Osteocyte (in vitro differentiated cells): ENCODE data around the gene ANAPC2. TPM values are rescaled to one million over a fixed set of nuclear protein-coding genes. Genes with fewer than 3 reads are reported as not detected.

ENCODE experiments used
- DNase-seq: peaks from one replicate; pipeline ENCODE4 v3.0.0; 2021; ENCODE audit warnings: mixed read lengths; ENCODE audit not compliant: unreplicated experiment; ENCODE audit errors: extremely low spot score
- H3K27ac Mint-ChIP-seq: one replicate; pipeline ENCODE4 v1.8.0; 2021; ENCODE audit warnings: mild to moderate bottlenecking, mixed read lengths; ENCODE audit not compliant: unreplicated experiment
- H3K27me3 Mint-ChIP-seq: one replicate; pipeline ENCODE4 v1.8.0; 2021; ENCODE audit warnings: mixed read lengths; ENCODE audit not compliant: unreplicated experiment
- H3K36me3 Mint-ChIP-seq: one replicate; pipeline ENCODE4 v1.8.0; 2021; ENCODE audit warnings: mixed read lengths; ENCODE audit not compliant: unreplicated experiment
- H3K4me1 Mint-ChIP-seq: one replicate; pipeline ENCODE4 v1.8.0; 2021; ENCODE audit warnings: mixed read lengths; ENCODE audit not compliant: unreplicated experiment
- H3K4me3 Mint-ChIP-seq: one replicate; pipeline ENCODE4 v1.8.0; 2021; ENCODE audit warnings: mild to moderate bottlenecking, moderate library complexity, mixed read lengths; ENCODE audit not compliant: unreplicated experiment
- H3K9me3 Mint-ChIP-seq: one replicate; pipeline ENCODE4 v1.8.0; 2021; ENCODE audit warnings: mixed read lengths; ENCODE audit not compliant: unreplicated experiment
- total RNA-seq: library from RNA; stranded (reverse); gene quantifications from 2 replicates; pipeline ENCODE4 v1.2.1, GENCODE V29; 2021
- TF ChIP-seq, protein P1 (sequence below): fragments of 200-600 bp; sonication (generic); IDR thresholded peaks from 2 replicates; pipeline ENCODE4 v1.5.0; 2021; ENCODE audit warnings: antibody characterized with exemption, mild to moderate bottlenecking, moderate library complexity

Gene ANAPC2
- total RNA-seq, 1 donor from 2014 or later, result 61.0 TPM

DNA sequence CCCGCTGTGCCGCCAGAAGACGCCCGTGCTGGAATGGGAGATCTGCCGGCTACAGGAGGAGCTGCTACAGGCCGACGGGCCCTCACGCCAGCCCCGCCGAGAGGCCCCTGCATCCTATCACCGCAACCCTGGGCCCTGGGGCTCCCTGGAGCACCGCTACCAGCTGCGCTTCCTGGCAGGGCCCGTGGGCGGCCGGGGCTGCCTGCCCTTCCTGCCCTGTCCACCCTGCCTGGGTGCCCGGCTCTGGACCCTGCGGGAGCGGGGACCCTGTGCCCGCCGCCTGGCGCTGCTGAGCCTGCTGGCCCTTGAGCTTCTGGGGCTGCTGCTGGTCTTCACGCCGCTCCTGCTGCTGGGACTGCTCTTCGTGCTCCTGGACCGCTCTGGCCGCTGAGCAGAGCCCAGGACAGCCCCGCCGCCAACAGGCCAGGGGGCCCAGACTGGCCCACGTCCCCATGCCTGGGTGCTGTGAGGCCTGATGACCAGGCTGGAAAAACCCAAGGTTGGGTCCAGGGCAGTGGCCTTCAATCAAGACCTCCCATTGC is 29.9 kb upstream of the ANAPC2 start:
- no peaks in the 10 kb centered on the region for H3K9me3 Mint-ChIP-seq
- peaks cover 10% of the 10 kb centered on the region for H3K4me1 Mint-ChIP-seq
- DNase-seq, result no peak
- H3K27ac Mint-ChIP-seq, result no peak overlapping the region
- TF ChIP-seq, protein P1, sequence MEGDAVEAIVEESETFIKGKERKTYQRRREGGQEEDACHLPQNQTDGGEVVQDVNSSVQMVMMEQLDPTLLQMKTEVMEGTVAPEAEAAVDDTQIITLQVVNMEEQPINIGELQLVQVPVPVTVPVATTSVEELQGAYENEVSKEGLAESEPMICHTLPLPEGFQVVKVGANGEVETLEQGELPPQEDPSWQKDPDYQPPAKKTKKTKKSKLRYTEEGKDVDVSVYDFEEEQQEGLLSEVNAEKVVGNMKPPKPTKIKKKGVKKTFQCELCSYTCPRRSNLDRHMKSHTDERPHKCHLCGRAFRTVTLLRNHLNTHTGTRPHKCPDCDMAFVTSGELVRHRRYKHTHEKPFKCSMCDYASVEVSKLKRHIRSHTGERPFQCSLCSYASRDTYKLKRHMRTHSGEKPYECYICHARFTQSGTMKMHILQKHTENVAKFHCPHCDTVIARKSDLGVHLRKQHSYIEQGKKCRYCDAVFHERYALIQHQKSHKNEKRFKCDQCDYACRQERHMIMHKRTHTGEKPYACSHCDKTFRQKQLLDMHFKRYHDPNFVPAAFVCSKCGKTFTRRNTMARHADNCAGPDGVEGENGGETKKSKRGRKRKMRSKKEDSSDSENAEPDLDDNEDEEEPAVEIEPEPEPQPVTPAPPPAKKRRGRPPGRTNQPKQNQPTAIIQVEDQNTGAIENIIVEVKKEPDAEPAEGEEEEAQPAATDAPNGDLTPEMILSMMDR, result no peak
- no peaks in the 10 kb centered on the region for H3K27me3 Mint-ChIP-seq
- H3K36me3 Mint-ChIP-seq, result no peaks in the 10 kb centered on the region
- H3K4me3 Mint-ChIP-seq, result no peak overlapping the region

DNA sequence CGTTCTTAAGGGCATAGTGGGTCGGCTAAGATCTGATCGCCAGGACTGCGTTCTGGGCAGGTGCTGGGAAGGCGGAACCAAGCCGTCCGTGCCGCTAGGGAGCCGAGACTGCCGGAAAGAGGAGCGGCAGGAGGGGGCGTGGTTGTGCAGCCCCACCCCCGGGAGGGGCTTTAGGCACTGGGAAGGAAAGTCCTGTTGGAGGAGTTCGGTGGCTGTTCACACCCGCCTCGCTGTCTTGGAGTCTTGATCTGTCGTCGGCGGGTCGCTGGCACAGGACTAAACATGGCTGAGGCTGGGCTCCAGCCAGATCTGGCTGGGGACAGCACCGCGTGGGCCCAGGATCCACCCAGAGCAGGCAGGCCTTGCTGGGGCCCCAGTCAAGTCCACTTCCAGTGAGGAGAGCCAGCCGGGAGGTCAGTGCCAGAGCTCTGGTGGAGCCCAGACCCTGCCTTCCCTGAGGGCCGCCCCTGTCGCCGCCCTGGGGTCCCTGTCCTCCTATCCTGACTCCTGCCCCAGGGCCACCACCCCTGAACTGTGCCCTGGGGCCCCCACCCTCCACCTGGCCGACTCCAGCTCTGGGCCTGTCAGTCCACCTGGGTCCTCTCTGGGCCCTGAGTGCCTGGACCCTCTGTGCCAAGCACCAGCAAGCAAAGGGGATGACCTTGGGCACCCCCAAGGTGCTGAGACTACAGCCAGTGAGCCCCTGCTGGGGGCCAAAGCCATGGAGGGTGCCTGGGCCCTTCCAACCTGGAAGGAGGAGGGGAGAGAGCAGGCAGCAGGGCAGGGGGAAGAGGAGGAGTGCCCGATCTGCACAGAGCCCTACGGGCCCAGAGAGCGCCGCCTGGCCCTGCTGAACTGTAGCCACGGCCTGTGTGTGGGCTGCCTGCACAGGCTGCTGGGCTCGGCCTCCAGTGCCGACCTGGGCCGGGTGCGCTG is 29.2 kb upstream of the ANAPC2 start:
- H3K36me3 Mint-ChIP-seq, result peaks cover 3% of the 10 kb centered on the region
- no peak overlapping the region for H3K4me3 Mint-ChIP-seq
- no peaks in the 10 kb centered on the region for H3K9me3 Mint-ChIP-seq
- DNase-seq, result no peak
- H3K27me3 Mint-ChIP-seq, result no peaks in the 10 kb centered on the region
- TF ChIP-seq, protein P1, result no peak
- peaks cover 5% of the 10 kb centered on the region for H3K4me1 Mint-ChIP-seq
- H3K27ac Mint-ChIP-seq, result peak overlapping the region; percentile 27

DNA sequence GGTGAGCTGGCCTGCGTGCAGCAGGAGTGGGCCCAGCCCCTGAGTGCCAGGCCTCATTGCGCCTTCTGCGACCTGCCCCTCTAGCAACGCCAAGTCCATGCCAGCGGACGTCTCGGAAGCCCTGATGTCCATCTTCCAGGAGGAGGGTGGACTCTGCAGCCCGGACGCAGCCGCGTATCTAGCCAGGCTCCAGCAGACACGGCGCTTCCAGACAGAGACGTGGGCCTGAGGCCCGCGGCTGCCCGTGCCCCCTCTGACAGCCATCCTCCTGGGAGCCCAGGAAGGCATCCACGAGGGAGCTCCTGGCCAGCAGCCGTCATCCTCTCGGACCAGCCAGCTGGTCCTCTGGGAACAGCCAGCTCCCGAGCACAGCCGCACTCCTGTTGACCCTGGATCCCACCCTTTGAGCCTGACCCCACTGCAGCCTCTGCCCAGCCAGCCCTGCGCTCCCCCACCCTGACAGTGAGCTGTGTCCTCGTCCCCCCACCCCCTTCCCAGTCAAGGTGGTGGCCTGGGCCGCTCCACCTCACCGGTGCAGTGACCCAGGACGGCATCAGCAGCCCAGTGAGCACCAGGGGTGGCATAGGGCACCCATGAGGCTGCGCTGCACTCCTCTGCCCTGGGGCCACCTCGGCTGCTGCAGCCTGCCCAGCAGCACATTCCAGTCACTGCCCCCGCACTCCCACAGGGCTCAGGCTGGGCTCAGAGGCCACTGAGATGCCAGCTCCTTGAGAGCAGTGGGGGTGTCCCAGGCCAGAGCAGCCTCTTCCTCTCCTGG is 28.0 kb upstream of the ANAPC2 start:
- Mint-ChIP-seq H3K4me3 (no peak overlapping the region), H3K36me3 (peaks cover 3% of the 10 kb centered on the region), H3K4me1 (peaks cover 5% of the 10 kb centered on the region), H3K27ac (no peak overlapping the region), H3K27me3 (no peaks in the 10 kb centered on the region), H3K9me3 (no peaks in the 10 kb centered on the region)
- no peak for DNase-seq
- TF ChIP-seq, protein P1, result no peak

DNA sequence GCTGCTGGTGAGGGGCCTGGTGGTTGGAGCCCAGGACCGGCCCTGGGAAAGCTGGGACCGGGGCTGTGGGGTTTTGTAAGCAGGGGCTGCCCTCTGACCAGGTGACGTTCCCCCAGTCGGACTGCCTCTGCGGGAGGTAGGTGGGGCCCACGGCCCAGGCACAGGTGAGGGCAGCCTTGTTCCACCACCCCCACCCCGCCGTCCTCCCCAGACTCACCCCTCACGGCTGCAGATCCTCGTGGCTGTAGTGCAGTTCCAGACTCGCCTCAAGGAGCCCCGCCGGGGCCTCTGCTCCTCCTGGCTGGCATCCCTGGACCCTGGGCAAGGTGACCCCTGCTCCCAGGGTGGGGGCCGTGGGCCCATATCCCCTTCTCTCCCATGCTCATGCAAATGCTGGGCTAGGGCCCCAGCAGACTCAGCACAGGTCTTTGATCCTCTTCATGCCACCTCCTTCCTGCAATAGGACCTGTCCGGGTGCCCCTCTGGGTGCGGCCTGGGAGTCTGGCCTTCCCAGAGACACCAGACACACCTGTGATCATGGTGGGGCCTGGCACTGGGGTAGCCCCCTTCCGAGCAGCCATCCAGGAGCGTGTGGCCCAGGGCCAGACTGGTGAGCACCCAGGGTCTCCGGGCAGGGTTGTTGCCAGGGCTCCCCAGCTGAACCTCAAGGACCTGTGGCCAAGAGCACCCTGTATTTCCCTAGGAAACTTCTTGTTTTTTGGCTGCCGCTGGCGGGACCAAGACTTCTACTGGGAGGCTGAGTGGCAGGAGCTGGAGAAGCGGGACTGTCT is 27.0 kb upstream of the ANAPC2 start:
- TF ChIP-seq, protein P1, result no peak
- Mint-ChIP-seq H3K4me1 (peaks cover 5% of the 10 kb centered on the region), H3K36me3 (peaks cover 3% of the 10 kb centered on the region), H3K27me3 (no peaks in the 10 kb centered on the region), H3K27ac (no peak overlapping the region), H3K9me3 (no peaks in the 10 kb centered on the region), H3K4me3 (no peak overlapping the region)
- DNase-seq, result no peak
